IMR-90 (cell line): Measurements from ENCODE around the gene ANKRD30A. TPM values are rescaled to one million over a fixed set of nuclear protein-coding genes. Genes with fewer than 3 reads are reported as not detected.

ENCODE experiments used
- ATAC-seq: fragments of 200-7000 bp; cut with Tn5 transposase; 2 replicates; pipeline ENCODE4 v1.9.1; 2020; ENCODE audit warnings: low read depth, mild to moderate bottlenecking, moderate library complexity
- BruUV-seq: library from RNA; stranded (reverse); fragments of 400-500 nt; replicated peaks from 2 replicates; lab custom pipeline; 2021; lab: Mats Ljungman, UMichigan
- CTCF ChIA-PET: fragments of 300-600 bp; formaldehyde crosslinking; extraction: SDS; loops from one replicate; lab custom pipeline; 2021; ENCODE audit warnings: antibody characterized with exemption; lab: Yijun Ruan, JAX
- POLR2A ChIA-PET: fragments of 300-600 bp; sonication (Branson Sonifier 250); formaldehyde crosslinking; loops from one replicate; lab custom pipeline; 2022; ENCODE audit warnings: antibody characterized with exemption; ENCODE audit not compliant: unreplicated experiment; lab: Charles Lee
- DNase-seq: peaks from one replicate; pipeline ENCODE4 v3.0.0; 2013
- H2AFZ ChIP-seq: replicated peaks from 2 replicates; pipeline ENCODE3; 2013; ENCODE audit warnings: low read length, mild to moderate bottlenecking; ENCODE audit not compliant: poor library complexity
- H2AK5ac ChIP-seq: 2 replicates; pipeline ENCODE4 v1.6.1; 2013; ENCODE audit warnings: low read depth, low read length, inconsistent platforms
- H2AK9ac ChIP-seq: replicated peaks from 2 replicates; pipeline ENCODE3; 2013; ENCODE audit warnings: mild to moderate bottlenecking, low read depth, low read length, moderate library complexity; ENCODE audit not compliant: poor library complexity
- H2BK120ac ChIP-seq: 2 replicates; pipeline ENCODE4 v1.6.1; 2013; ENCODE audit warnings: low read depth, low read length, inconsistent platforms
- H2BK15ac ChIP-seq: 3 replicates; pipeline ENCODE4 v1.6.1; 2013; ENCODE audit warnings: low read depth, low read length, inconsistent platforms
- H2BK20ac ChIP-seq: 2 replicates; pipeline ENCODE4 v1.6.1; 2013; ENCODE audit warnings: low read depth, mild to moderate bottlenecking, inconsistent platforms, low read length, moderate library complexity
- H2BK5ac ChIP-seq: 2 replicates; pipeline ENCODE4 v1.6.1; 2013; ENCODE audit warnings: mild to moderate bottlenecking, low read depth, low read length, inconsistent platforms; ENCODE audit not compliant: poor library complexity, severe bottlenecking
- H3K14ac ChIP-seq: replicated peaks from 2 replicates; pipeline ENCODE4 v1.6.1; 2013; ENCODE audit warnings: low read depth, low read length, inconsistent platforms
- H3K18ac ChIP-seq: 2 replicates; pipeline ENCODE4 v1.6.1; 2013; ENCODE audit warnings: low read depth, low read length, control low read depth
- H3K23ac ChIP-seq: 2 replicates; pipeline ENCODE4 v1.6.1; 2013; ENCODE audit warnings: low read depth, low read length, inconsistent platforms
- H3K27ac ChIP-seq: 2 replicates; pipeline ENCODE4 v1.5.1; 2013; ENCODE audit warnings: mild to moderate bottlenecking, control low read depth, low read length; ENCODE audit not compliant: insufficient read depth
- H3K27me3 ChIP-seq: 2 replicates; pipeline ENCODE4 v1.6.1; 2013; ENCODE audit warnings: low read length; ENCODE audit not compliant: control insufficient read depth, insufficient read depth
- H3K36me3 ChIP-seq: 2 replicates; pipeline ENCODE4 v1.6.1; 2013; ENCODE audit warnings: low read length, mixed read lengths; ENCODE audit not compliant: control insufficient read depth, insufficient read depth
- H3K4ac ChIP-seq: 2 replicates; pipeline ENCODE4 v1.6.1; 2013; ENCODE audit warnings: low read depth, low read length, inconsistent platforms
- H3K4me1 ChIP-seq: 2 replicates; pipeline ENCODE4 v1.6.1; 2013; ENCODE audit warnings: low read length, mixed read lengths; ENCODE audit not compliant: control insufficient read depth, insufficient read depth
- H3K4me2 ChIP-seq: 2 replicates; pipeline ENCODE4 v1.6.1; 2013; ENCODE audit warnings: low read depth, mild to moderate bottlenecking, control low read depth, low read length, moderate library complexity
- H3K4me3 ChIP-seq: 2 replicates; pipeline ENCODE4 v1.5.1; 2013; ENCODE audit warnings: low read depth, mild to moderate bottlenecking, control low read depth, low read length, moderate library complexity; ENCODE audit not compliant: insufficient read depth
- H3K56ac ChIP-seq: 2 replicates; pipeline ENCODE4 v1.6.1; 2013; ENCODE audit warnings: low read length, inconsistent platforms; ENCODE audit not compliant: insufficient read depth; ENCODE audit errors: extremely low read depth
- H3K79me1 ChIP-seq, 2 experiments: 2 replicates each; pipeline ENCODE4 v1.6.1; 2013; ENCODE audit warnings: low read length in 2 of 2, inconsistent platforms in 1 of 2, low read depth in 1 of 2
- H3K9ac ChIP-seq: 2 replicates; pipeline ENCODE4 v1.6.1; 2013; ENCODE audit warnings: low read depth, low read length, control low read depth
- H3K9me1 ChIP-seq: 2 replicates; pipeline ENCODE4 v1.6.1; 2013; ENCODE audit warnings: low read length, inconsistent platforms; ENCODE audit not compliant: insufficient read depth
- H3K9me3 ChIP-seq: 2 replicates; pipeline ENCODE4 v1.6.1; 2013; ENCODE audit warnings: low read length; ENCODE audit not compliant: control insufficient read depth, insufficient read depth
- H4K20me1 ChIP-seq: 2 replicates; pipeline ENCODE4 v1.6.1; 2013; ENCODE audit warnings: low read length, inconsistent platforms; ENCODE audit not compliant: insufficient read depth
- H4K5ac ChIP-seq: 2 replicates; pipeline ENCODE4 v1.6.1; 2013; ENCODE audit warnings: mild to moderate bottlenecking, low read depth, low read length, control low read depth
- H4K8ac ChIP-seq, 2 experiments: 2 replicates each; pipeline ENCODE4 v1.6.1; 2013; ENCODE audit warnings: low read depth in 2 of 2, low read length in 2 of 2, control low read depth in 1 of 2, inconsistent platforms in 1 of 2
- H4K91ac ChIP-seq: 2 replicates; pipeline ENCODE4 v1.6.1; 2013; ENCODE audit warnings: low read depth, low read length, inconsistent platforms; ENCODE audit not compliant: insufficient read depth
- BHLHE40 ChIP-seq: fragments of 150-350 bp; IDR thresholded peaks from 2 replicates; pipeline ENCODE4 v1.6.1; 2016; ENCODE audit warnings: mild to moderate bottlenecking, low read depth, low read length
- CEBPB ChIP-seq: IDR thresholded peaks from 2 replicates; pipeline ENCODE4 v1.6.1; 2012; ENCODE audit warnings: low read depth, low read length, improper control_type of control experiment
- CHD1 ChIP-seq: IDR thresholded peaks from 2 replicates; pipeline ENCODE4 v1.6.1; 2012; ENCODE audit warnings: low read depth, low read length, improper control_type of control experiment
- CTCF ChIP-seq: conservative IDR thresholded peaks from 2 replicates; pipeline ENCODE4 v1.5.1; 2012; ENCODE audit warnings: mild to moderate bottlenecking, low read depth, low read length, improper control_type of control experiment
- ELK1 ChIP-seq: fragments of 150-350 bp; IDR thresholded peaks from 2 replicates; pipeline ENCODE4 v1.6.1; 2016; ENCODE audit warnings: low read depth, mild to moderate bottlenecking, low read length, moderate library complexity, borderline replicate concordance
- FOS ChIP-seq: fragments of 150-350 bp; IDR thresholded peaks from 2 replicates; pipeline ENCODE4 v1.6.1; 2016; ENCODE audit warnings: low read depth, low read length
- MAFK ChIP-seq: IDR thresholded peaks from 2 replicates; pipeline ENCODE4 v1.6.1; 2012; ENCODE audit warnings: low read depth, low read length, improper control_type of control experiment
- MAZ ChIP-seq: IDR thresholded peaks from 2 replicates; pipeline ENCODE4 v1.6.1; 2012; ENCODE audit warnings: low read depth, mild to moderate bottlenecking, low read length, improper control_type of control experiment, moderate library complexity, borderline replicate concordance
- MXI1 ChIP-seq: IDR thresholded peaks from 2 replicates; pipeline ENCODE4 v1.6.1; 2012; ENCODE audit warnings: low read depth, mild to moderate bottlenecking, low read length, moderate library complexity, borderline replicate concordance
- NFE2L2 ChIP-seq: fragments of 150-350 bp; IDR thresholded peaks from 2 replicates; pipeline ENCODE4 v1.6.1; 2016; ENCODE audit warnings: low read depth, mild to moderate bottlenecking, low read length
- POLR2A ChIP-seq: IDR thresholded peaks from 2 replicates; pipeline ENCODE4 v1.6.1; 2012; ENCODE audit warnings: mild to moderate bottlenecking, low read depth, low read length
- RAD21 ChIP-seq: IDR thresholded peaks from 2 replicates; pipeline ENCODE4 v1.6.1; 2012; ENCODE audit warnings: low read length, improper control_type of control experiment
- RCOR1 ChIP-seq: IDR thresholded peaks from 2 replicates; pipeline ENCODE4 v1.6.1; 2012; ENCODE audit warnings: mild to moderate bottlenecking, low read length, improper control_type of control experiment; ENCODE audit not compliant: insufficient replicate concordance
- RFX5 ChIP-seq: IDR thresholded peaks from 2 replicates; pipeline ENCODE4 v1.8.0; 2012; ENCODE audit warnings: low read depth, mild to moderate bottlenecking, low read length, moderate library complexity
- SMC3 ChIP-seq: fragments of 150-350 bp; IDR thresholded peaks from 2 replicates; pipeline ENCODE4 v1.6.1; 2016; ENCODE audit warnings: low read depth, mild to moderate bottlenecking, antibody characterized with exemption, low read length, moderate library complexity
- USF2 ChIP-seq: fragments of 150-350 bp; IDR thresholded peaks from 2 replicates; pipeline ENCODE4 v1.6.1; 2017; ENCODE audit warnings: mild to moderate bottlenecking, antibody characterized with exemption, low read length, low read depth
- WGBS, 2 experiments: methylation state at CpG; one replicate each; pipeline versions ENCODE4 v1.1.5 to v1.1.7; 2013; ENCODE audit warnings: missing lambda C conversion rate in 2 of 2; ENCODE audit not compliant: insufficient read length in 1 of 2; ENCODE audit errors: extremely low coverage in 2 of 2; 5-methylcytosine and 5-hydroxymethylcytosine counted together
- dilution Hi-C: fragments of 300-500 bp; cut with HindIII; formaldehyde crosslinking; loops from one replicate; pipeline ENCODE4 v1.14.3; 2018; ENCODE audit warnings: low sequenced_read_pairs; ENCODE audit not compliant: unreplicated experiment
- in situ Hi-C: fragments of 300-500 bp; cut with MboI; formaldehyde crosslinking; loops from 3 replicates; pipeline ENCODE4 v1.14.3; 2019; ENCODE audit warnings: low sequenced_read_pairs, inconsistent platforms, mixed read lengths
- intact Hi-C: fragments of 100-400 bp; cut with micrococcal nuclease; formaldehyde crosslinking; loops from 2 replicates; pipeline ENCODE4 v1.10.0; 2022
- polyA plus RNA-seq, 3 experiments: library from polyadenylated mRNA; depleted of rRNA; stranded (reverse); fragments of >200 nt; gene quantifications; 2 replicates each; pipeline ENCODE4 v1.2.3, GENCODE V29; 2012; ENCODE audit warnings: low replicate concordance in 1 of 3
- total RNA-seq: library from RNA; depleted of rRNA; stranded (reverse); fragments of >200 nt; gene quantifications from 2 replicates; pipeline ENCODE4 v1.2.3, GENCODE V29; 2012

Gene ANKRD30A
- total and polyA plus RNA-seq, 2 of the 4 experiments (the other 2 are of a cell fraction), result not detected

- no peaks in the 10 kb centered on the region for H3K36me3 ChIP-seq
- DNase-seq (no peak), ATAC-seq (no peak)
- no peaks in the 10 kb centered on the region for H3K79me1 ChIP-seq
- H3K9ac ChIP-seq, result no peak overlapping the region
- no peak overlapping the region for H2BK120ac ChIP-seq
- no peaks in the 10 kb centered on the region for H3K27me3 ChIP-seq
- H2AK9ac ChIP-seq, result no peak overlapping the region
- POLR2A ChIA-PET, result no interaction called here
- H2BK5ac ChIP-seq, result no peak overlapping the region
- no peak overlapping the region for H3K14ac ChIP-seq
- no peak overlapping the region for H4K8ac ChIP-seq
- no peak overlapping the region for H2AFZ ChIP-seq
- no peak overlapping the region for H3K18ac ChIP-seq
- in situ Hi-C loops, result no loop called here
- H3K27ac ChIP-seq, result no peak overlapping the region
- H3K9me3 ChIP-seq, result peaks cover 16% of the 10 kb centered on the region
- H3K9me1 ChIP-seq, result no peaks in the 10 kb centered on the region
- no peak overlapping the region for H2BK15ac ChIP-seq
- no peaks in the 10 kb centered on the region for H4K20me1 ChIP-seq
- H3K56ac ChIP-seq, result no peak overlapping the region
- H3K4me1 ChIP-seq, result no peaks in the 10 kb centered on the region
- no peak for TF ChIP-seq MAFK
- TF ChIP-seq POLR2A, result no peak
- no peak for TF ChIP-seq BHLHE40
- TF ChIP-seq CEBPB, result no peak
- TF ChIP-seq ELK1, result no peak
- no peak for TF ChIP-seq RCOR1
- TF ChIP-seq SMC3, result no peak
- TF ChIP-seq RFX5, result no peak
- TF ChIP-seq USF2, result no peak
- TF ChIP-seq MXI1, result no peak
- no peak for TF ChIP-seq CTCF
- TF ChIP-seq CHD1, result no peak
- no peak for TF ChIP-seq NFE2L2
- TF ChIP-seq MAZ, result no peak
- TF ChIP-seq RAD21, result no peak
- no peak for TF ChIP-seq FOS
- H3K4me3 ChIP-seq, result no peak overlapping the region
- H2BK20ac ChIP-seq, result no peak overlapping the region
- dilution Hi-C loops, result no loop called here
- intact Hi-C loops, result no loop called here
- H4K5ac ChIP-seq, result no peak overlapping the region
- no CpG with 5 or more reads among the region's 3 CpGs for WGBS, 2 experiments
- no peak overlapping the region for H3K4ac ChIP-seq
- no TSS peak for BruUV-seq
- no peak overlapping the region for H2AK5ac ChIP-seq
- H3K23ac ChIP-seq, result no peak overlapping the region
- H4K91ac ChIP-seq, result no peak overlapping the region
- no peak overlapping the region for H3K4me2 ChIP-seq
- CTCF ChIA-PET, result no interaction called here
Observed at GRCh38 chr10:37379991-37380390, 254.6 kb downstream of the ANKRD30A start.
